GM19467 (cell line): Measurements from ENCODE around the gene ATP7B.
"Not testable (repeated sequence)": the region's sequence is repeated elsewhere in the genome, so short reads cannot be mapped to it uniquely, and the experiment has no call there.

Experiments
- ATAC-seq: cut with Tn5 transposase; IDR thresholded peaks from one replicate; pipeline ENCODE4 v1.9.1; 2021; ENCODE audit warnings: mild to moderate bottlenecking, moderate library complexity; ENCODE audit not compliant: unreplicated experiment

ATP7B gene

DNA sequence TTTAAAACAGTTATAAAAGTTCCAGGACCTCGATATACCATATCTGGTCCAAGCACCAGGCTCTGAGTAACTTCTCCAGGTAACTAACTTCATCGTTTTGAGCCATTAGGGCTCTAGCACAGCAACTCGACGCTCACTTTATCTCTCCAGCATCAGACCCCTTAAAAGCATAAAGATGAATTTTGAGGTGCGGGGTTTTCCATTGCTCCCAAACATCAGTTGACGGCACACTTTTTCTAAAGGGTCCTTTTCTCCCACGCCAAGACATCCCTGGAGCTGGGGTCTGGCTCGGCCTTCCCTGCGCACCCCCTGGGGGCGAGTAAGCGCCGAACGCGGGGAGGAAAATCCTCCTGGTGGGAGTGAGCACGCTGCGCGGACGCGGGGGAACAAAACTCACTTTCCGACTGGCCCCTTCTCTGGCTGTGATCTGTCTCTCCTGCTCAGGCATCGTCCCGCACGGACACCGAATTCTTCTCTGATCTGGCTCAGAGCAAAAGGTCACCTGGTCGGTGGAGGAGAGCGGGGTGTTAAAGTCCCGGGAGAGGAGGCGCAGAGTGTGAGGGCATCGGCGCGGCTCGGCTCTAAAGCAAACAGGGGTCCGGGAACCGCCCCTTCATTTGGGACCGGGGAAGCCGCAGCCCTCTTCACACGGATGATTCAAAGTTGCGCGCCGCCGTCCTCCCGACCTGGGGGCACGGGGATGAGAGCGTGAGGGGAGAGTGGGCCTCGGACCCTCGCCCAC lies at the start of gene ATP7B:
Gene ATP7B, minus strand, starts transcription at position 561 of the 742 bp plus-strand sequence. Its CDS starts 113 bp downstream, at position 448.
- peak; percentile 13 for ATAC-seq

DNA sequence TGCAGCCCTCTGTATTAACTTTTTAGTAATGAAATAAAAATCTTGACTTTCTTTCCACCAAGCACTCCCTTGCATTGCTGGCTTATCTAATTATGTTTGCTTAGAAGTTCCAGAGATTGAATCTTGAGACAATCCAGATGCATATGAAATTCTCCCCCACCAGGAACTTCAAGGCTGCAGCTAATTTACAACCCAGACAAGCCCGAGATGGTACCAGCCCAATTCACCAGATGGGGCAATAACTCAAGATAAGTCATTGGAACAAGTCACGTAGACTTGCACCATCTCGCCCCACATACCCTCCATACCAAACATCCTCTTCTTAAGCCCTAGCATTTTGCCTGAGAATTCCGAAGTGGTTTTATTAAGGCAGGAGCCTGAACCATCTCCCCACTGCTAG lies 42.2 kb upstream of the ATP7B start:
- ATAC-seq, result no peak

DNA sequence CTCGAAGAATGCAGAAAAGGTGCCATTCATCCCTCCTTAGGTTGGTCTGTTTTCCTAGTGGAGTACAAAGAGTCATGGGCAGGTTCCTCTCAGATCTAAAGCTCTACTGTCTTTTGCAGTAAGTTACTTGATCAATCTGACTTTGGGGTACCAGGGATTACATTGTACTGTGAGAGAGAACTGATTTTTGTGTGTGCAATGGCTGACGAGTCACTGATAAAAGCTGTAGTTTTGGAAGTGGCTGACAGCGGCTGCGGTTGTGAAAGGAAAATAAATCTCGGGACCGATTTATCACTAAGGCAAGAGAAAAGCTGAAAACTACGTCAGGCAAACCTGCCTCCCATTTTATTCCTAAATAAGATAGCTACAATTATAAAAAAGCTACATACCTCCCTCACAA lies 40.1 kb upstream of the ATP7B start:
- no peak for ATAC-seq

DNA sequence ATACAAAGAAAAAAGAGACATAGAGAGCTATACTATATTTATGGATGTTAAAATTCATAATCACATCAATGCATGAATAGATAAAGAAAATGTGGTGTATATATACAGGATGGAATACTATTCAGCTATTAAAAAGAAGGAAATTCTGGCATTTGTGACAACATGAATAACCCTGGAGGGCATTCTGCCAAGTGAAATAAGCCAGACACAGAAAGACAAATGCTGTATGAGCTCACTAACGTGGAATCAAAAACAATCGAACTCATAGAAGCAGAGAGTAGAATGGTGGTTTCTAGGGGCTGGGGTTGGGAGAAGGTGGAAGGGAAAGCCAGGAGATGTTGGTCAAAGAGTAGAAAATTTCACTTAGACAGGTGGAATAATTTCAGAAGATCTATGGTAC lies 37.3 kb upstream of the ATP7B start:
- no peak for ATAC-seq

DNA sequence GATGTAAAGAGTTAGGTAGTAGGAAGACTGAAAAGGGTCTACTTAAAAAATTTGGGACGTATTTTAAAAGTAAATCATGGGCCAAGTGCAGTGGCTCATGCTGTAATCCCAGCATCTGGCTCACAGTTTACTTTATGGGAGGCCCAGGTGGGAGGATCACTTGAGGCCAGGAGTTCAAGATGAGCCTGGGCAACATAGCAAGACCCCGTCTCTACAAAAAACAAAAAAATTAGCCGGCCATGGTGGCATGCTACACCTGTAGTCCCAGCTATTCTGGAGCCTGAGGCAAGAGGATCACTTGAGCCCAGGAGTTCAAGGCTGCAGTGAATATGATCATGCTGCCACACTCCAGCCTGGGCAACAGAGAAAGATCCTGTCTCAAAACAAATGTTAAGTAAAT lies 36.2 kb upstream of the ATP7B start:
- no peak for ATAC-seq

DNA sequence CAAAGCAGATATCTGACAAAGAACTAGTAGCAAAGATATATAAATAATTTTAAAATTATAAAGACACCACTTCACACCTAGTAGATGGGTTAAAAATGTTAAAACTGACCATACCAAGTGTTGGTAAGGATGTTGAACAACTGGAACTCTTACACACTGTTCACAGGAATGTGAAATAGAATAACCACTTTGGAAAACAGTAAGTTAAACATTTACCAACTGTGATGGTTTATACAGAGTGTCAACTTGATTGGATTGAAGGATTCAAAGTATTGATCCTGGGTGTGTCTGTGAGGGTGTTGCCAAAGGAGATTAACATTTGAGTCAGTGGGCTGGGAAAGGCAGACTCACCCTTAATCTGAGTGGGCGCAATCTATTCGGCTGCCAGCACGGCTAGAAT lies 32.4 kb upstream of the ATP7B start:
- ATAC-seq, result no peak

DNA sequence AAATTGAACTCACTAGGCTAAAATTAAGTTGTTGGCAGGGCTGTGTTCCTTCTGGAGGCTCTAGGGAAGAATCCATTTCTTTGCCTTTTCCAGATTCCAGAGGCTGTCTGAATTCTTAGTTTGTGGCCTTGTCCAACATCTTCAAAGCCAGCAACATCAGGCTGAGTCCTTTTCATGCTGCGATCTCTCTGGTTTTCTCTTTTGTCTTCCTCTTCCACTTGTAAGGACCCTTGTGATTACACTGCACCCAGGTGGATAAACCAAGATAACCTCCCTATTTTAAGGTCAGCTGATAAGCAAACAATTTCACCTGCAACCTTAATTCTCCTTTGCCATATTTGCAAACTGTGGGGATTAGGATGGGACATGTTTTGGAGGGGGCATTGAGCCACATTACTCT lies 24.8 kb upstream of the ATP7B start:
- no peak for ATAC-seq

DNA sequence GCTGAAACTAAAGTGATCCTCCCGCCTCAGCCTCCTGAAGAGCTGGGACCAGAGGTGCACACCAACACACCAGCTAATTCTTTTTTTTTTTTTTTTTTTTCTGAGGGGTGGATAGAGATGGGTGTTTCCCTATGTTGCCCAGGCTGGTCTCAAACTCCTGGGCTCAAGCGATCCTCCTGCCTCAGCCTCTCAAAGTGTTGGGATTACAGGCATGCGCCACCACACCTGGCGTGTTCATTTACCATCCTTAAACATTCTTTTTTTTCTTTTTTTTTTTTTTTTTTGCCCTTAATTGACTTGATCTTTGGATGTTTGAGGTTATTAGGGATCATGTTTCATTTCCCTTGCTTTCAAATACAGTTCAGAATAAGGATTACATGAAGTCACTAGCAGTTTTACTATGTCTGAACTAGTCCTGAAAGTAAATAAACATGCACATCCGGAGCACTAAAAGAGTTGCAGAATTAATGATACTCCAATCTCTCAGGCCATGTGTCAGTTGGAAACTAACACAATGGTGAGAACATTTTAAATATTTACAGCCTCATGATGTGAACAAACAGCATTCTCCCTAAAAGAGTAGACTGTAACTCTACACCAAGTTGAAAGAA lies 23.5 kb upstream of the ATP7B start:
- no peak for ATAC-seq

DNA sequence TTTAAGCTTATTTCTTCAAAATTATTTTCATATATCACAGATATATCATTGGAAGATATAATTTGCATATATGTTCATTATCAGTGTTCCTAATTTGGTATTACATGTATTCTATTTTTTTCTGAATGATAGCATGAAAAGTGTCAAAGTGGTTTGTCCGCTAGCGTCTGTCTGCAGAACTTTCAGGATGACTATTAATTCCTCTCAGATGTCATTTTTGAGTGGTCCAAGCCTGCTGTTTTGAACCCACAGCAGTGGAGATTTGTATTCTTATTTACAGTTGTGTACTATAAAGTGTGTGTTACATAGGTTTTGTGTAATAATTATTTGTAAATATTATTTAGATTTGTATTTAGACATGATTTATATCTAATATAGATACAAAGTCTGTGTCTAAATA lies 21.8 kb upstream of the ATP7B start:
- ATAC-seq, result no peak

DNA sequence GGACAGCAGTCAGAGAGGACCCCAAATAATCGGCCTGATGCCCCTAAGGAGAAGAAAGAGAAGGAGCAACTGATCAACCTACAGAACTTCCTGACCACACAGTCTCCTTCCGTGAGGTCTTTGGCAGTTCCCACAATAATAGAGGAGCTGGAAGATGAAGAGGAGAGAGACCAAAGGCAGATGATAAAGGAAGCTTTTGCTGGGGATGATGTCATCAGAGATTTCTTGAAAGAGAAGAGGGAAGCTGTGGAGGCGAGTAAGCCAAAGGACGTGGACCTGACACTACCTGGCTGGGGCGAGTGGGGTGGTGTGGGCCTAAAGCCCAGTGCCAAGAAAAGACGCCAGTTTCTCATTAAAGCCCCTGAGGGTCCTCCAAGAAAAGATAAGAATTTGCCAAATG lies 19.2 kb upstream of the ATP7B start:
- ATAC-seq, result not testable (repeated sequence)

DNA sequence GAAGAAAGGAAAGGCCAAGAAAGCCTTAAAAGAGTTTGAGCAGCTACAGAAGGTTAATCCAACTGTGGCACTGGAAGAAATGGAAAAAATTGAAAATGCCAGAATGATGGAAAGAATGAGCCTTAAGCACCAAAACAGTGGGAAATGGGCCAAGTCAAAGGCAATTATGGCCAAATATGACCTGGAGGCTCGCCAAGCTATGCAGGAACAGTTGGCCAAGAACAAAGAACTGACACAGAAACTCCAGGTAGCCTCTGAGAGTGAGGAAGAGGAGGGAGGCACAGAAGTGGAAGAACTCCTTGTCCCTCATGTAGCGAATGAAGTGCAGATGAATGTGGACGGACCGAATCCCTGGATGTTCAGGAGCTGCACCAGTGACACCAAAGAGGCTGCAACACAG lies 18.3 kb upstream of the ATP7B start:
- no peak for ATAC-seq

DNA sequence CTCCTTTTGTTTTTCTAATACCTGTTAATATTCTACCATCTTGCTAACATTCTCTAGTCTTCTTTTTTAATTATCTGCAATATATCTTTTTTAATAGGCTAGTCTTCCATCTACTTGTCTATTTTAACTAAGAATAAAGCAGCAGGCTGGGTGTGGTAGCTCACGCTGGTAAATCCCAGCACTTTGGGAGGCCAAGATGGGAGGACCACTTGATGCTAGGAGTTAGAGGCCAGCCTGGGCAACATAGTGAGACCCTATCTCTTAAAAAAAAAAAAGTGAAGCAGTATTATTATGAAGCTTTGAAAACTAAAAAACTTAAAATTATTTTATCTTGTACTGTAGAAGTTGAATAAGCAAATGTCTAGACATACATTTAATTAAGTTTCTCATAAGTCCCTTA lies 16.6 kb upstream of the ATP7B start:
- no peak for ATAC-seq

DNA sequence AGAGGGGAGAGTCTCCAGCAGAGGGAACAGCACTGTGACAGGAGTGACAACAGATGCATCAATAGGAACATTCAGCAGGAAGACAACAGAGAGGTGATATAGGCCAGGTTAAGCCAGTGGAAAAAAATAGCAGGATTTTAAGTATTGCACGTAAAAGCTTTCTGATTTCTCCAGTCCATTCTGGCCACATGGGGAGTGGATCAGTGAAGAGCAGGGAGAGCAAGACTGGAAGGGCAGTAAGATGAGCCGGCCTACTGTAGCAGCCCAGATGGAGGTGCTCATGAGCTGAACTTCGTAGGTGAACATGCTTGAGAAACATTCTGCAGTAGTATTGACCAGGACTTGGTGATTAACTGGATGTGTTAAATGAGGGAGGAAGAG lies 15.0 kb upstream of the ATP7B start:
- no peak for ATAC-seq

DNA sequence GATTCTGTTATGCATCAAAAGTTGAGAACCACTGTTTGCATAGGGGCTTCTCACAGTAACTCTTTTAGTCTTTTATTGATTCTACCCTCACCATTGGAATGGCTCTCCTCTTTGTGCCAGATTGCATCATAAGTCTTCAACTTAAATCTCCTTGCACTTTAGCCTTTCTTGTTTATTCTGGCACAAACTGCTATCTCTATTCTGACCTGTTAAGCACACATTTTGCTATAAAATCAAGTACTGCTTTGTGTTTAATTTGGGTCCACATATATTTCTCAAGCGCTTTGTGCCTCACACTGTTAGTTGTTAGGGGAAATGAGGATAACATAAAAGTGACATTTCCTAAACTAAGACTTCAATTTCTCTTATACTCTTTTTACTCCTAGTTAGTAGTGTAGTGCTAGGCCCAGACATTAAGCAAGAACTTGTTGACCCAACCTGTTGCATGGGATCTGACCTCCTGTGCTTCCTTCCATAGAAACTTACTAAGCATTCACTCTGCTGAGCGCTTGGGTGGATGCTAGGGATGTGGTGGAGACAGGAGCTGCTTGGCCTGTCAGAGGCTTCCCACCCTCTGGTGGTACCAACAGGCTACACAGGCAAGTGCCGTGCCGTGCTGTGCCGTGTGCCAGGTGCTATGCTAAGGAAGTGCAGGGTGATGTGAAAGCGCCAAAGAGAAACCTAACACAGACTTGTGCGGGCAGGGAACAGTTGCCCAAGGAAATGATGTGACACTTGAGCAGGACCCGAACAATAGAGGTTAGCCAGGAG lies 14.4 kb upstream of the ATP7B start:
- ATAC-seq, result no peak

DNA sequence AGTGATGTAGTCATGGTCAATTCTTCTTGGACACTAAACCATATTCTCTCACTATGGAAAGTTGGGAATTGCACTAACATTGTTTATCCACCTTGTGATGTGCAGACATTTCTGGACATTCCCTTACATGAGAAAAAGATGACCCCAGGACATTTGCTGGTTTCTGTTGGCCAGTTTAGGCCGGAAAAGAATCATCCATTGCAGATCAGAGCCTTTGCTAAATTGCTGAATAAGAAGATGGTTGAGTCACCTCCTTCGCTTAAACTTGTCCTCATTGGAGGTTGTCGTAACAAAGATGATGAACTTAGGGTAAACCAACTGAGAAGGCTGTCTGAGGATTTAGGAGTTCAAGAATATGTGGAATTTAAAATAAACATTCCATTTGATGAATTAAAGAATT lies 13.2 kb upstream of the ATP7B start, which contains the start of gene UTP14C:
Gene UTP14C, plus strand, starts transcription at position 211 of the 400 bp plus-strand sequence. CDS start 4,114 bp downstream, outside the sequence.
- no peak for ATAC-seq

DNA sequence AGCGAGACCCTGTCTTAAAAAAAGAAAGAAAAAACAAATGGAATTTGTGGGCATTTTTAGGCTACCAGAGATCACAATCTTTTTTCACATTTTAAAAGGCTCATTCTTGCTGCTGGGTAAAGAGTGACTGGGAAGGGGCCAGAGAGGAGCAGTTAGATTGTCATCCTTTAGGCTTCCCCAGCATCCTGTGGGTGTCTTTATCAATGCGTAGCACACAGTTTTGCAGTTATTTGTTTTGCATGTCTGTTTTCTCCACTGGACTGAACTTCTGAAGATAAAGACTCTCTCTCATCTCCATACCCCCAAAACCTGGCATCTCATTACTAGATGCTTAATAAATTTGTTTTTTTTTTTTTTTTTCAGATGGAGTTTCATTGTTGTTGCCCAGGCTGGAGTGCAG lies 11.1 kb upstream of the ATP7B start:
- no peak for ATAC-seq

DNA sequence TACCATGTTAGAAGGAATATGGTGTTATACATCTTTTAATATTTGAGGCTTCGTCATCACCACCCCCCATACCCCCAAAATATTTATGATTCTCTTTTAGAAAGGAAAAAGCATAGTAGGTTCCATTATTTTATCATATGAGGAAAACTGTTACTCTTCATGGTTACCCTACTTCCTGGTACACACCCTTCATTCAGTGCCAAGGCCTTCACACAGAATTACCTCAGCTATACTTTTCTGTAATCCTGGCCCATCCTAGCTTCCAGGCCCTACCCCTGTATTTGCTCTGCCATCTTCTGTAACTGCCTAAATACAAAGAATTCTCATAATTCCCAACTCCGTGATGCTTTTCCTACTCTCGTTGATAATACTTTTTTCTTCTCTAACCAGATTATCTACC lies 8.9 kb upstream of the ATP7B start:
- ATAC-seq, result no peak

DNA sequence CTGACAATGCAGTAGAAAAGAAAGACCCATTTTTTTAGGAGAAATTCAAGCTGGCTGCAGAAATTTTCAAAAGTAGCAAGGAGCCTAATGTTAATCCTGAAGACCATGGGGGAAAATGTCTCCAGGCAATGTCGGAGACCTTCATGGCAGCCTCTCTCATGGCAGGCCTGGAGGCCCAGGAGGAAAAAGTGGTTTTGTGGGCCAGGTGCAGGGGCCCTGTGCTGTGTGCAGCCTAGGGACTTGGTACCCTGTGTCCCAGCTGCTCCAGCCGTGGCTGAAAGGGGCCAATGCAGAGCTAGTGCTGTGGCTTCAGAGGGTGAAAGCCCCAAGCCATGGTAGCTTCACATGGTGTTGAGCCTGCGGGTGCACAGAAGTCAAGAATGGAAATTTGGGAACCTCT lies 5.0 kb upstream of the ATP7B start:
- ATAC-seq, result no peak

DNA sequence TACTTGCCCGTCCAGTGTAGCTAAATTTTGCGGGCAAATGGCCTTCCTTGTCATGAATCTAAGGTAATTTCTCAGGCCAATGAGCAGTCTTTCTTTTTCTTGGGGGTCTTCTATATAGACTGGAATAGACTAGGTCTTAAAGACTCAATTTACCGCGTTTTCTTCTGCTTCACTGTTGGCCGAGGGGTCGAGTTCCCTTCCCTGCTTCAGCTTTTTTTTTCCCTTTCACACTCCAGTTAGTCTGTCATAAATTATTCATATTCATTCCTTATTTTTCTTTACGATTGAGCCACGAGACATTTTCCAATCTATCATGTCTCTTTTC lies 1.2 kb upstream of the ATP7B start:
- no peak for ATAC-seq

DNA sequence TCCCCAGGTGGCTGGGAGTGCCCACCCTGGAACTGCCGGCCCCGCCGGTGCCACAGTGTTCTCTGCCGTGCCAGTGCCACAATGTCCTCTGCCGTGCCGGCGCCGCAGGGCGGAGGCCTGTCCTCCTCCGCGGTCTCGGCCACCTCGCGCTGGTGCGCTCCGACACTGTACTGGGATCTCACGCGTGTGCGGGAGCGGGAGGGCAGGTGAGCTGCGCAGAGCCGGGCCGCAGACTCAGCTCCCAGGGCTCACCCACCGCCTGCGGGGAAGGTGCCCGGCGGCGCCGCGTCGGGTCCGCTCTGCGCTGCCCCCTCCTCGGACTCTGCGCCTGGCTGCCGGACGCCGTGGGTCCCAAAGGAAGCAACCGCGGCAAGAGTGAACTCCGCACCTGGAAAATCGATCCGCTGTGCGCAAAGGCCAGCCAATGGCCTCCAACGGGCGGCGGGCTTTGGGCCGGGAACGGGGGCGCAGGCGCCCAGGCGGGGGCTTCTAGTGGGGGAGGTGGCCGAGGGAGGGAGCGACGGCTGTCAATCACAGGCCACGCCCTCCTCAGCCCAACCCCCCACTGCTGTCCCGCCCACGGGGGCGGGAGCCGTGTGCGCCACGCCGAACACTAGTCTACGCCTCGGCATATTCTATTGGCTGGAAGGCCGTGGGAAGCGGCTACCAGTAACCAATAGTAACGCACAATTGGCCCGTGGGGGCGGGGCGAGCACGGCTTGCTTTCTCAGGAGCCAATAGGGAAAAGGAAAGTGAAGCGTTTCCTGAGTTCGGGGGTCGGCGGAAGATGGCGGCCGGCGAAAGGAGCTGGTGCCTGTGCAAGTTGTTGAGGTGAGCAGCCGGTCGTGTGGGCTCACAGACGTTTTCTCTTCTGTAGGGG lies 622 bp upstream of the ATP7B start, which contains the start of gene ALG11:
Gene ALG11, plus strand, starts transcription at position 767 of the 880 bp plus-strand sequence. Its CDS starts 21 bp downstream, at position 788.
- peak; percentile 100 for ATAC-seq

DNA sequence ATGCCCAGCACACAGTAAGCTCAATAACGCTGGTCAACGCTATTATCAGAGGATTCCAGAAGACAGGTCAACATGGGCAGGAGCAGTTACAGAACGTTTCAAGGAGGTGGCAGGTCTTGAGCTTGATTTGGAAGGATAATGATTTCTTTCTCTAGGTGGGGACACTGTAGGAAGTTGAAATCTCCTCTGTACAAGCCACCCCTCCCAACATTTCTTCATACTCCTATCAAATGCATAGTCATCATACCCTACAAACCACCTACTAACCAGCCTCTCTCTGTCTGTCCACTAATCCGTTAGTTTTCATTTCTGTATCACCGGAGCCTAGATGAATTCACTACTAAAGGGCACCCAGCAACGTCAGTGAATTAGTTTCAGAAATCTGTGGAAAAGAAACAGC lies 1.3 kb downstream of the ATP7B start:
- ATAC-seq, result no peak
